ENCODE results near the gene ANKRD55.

GRCh38 chr5:56054666-56055065, 178.5 kb downstream of the ANKRD55 start:
- no peak for TF ChIP-seq SIN3A (IDR thresholded peaks at IDR 0.05; ENCODE audit: borderline replicate concordance, insufficient read depth, low read length)
- no peak for TF ChIP-seq POLR2AphosphoS5 (IDR thresholded peaks at IDR 0.05; ENCODE audit: low read depth, low read length)
- TF ChIP-seq REST (IDR thresholded peaks at IDR 0.05; ENCODE audit: insufficient read depth in 1 of 2, low read depth in 2 of 2, low read length in 2 of 2) = no peak
- no peak for TF ChIP-seq TAF1 (IDR thresholded peaks at IDR 0.05; ENCODE audit: borderline replicate concordance, insufficient read depth, low read length)
